GM10847 (cell line): Measurements from ENCODE around the gene ITGB3.

Experiments used
- POLR2A ChIP-seq: IDR thresholded peaks from 2 replicates; pipeline ENCODE4 v1.6.1; 2011; ENCODE audit not compliant: insufficient read length; ENCODE audit errors: extremely low read depth

The ITGB3 gene

GRCh38 chr17:47220531-47220999 lies 33.1 kb upstream of the ITGB3 start:
- no peak for TF ChIP-seq POLR2A

DNA sequence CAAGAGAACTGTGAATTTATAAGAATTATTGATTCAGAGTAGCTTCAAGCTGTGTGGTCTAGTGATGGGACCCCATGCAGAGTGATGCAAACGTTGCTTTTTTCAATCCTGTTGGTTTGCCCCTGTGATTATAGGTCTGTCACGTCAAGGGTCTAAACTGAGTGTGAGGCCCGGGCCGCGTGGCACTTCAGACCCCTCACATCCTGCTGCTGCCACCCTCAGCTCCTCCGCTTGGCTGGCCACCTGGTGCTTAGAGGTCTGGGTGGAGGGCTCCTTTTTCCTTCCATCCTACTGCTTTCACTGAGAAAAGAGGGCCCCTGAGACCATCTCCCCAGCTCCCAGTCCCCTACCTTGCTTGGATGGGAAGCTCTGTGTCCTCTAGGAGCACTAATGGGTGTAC lies 32.5 kb upstream of the ITGB3 start:
- TF ChIP-seq POLR2A = no peak

- no peak for TF ChIP-seq POLR2A
Measured at GRCh38 chr17:47222047-47222446, 31.6 kb upstream of the ITGB3 start.

DNA sequence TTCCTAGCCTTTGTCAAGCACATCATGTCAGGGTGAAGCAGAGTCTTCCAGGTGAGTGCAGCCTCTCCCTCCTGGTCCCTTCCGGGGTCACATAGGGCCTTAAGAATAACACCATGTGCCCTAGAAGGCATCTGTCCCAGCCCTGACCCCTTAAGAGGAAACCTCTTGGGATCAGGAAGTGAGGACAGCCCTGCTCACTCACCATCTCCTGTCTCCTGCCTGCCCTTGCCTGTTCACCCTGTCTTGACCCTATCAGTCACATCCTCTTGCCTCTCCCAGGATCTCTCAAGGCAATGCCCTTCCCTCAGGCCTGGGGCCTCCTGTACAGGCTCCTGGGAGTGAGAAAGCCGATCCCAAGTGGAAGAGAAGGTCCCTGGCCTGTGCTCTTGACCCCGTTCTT lies 30.6 kb upstream of the ITGB3 start:
- no peak for TF ChIP-seq POLR2A

DNA sequence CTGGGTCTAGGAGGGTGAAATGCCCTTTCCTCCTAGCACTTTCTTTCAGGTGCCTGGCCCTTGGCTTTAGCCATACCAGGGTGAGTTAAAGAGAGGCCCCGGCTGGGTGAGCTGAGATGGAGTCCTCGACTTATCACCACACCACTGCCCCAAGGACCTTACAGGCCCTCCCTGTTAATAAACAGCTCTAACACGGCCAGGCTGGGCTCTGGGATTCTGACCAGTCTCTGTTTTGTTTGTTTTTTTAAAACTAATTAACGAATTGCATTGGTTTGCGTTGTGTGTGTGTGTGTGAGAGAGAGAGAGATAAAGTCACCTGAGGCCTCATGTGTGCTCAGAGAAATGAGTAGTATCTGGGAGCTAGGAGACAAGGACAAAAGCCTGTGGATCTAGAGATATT lies 30.2 kb upstream of the ITGB3 start:
- TF ChIP-seq POLR2A = no peak

GRCh38 chr17:47224966-47225365 lies 28.7 kb upstream of the ITGB3 start:
- TF ChIP-seq POLR2A = no peak

GRCh38 chr17:47225436-47225858 lies 28.2 kb upstream of the ITGB3 start:
- no peak for TF ChIP-seq POLR2A

DNA sequence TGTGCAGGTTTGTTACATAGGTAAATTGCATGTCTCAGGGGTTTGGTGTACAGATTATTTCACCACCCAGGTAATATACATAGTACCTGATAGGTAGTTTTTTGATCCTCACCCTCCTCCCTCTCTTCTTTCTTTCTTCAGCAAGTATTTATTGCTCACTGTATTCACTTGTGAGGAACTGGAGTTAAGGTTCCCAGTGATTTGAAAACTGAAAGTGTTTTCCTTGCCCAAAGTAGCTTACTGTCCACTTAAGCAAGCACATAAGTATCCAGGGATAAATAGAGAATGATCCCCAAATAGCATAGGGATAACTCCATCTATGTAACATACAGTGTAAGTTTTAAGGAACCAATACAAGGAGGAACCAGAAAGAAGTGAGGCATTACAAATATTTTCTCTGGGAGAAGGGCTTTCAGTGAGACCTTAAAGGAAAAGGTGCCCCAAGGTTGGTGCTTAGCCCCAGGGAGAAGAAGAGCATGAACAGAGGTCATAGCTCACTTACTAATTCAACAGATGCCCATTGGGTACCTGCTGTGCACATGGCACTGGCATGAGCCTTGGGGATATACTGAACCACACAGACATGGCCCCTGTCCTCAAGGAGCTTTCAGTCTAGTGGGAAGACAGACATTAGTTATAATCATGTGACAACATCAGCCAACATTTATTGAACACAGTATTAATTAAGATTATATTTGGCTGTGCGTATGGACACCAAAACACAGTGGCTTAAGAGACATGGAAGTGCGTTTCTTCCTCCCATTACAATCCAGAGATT lies 27.5 kb upstream of the ITGB3 start:
- TF ChIP-seq POLR2A = no peak

DNA sequence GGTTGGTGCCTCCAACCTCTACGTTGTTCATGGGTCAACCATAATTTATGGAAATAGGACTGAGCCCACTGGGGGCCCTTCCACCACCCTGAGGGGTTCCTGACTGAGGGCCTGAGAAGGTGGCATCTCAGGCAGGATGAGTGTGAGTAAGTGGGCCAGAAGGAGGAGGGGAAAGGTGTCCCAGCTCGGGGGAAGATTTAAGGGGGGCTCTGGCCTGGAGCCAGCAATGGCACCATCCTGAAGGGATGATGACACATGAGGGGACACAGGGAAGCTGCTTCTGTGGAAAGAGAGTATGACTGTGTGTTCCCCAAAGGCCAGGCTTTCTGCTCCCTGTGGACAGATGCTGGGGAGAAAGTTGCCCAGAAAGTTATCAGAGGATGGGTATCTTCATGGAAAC lies 25.8 kb upstream of the ITGB3 start:
- TF ChIP-seq POLR2A = no peak

GRCh38 chr17:47229535-47230443 lies 23.8 kb upstream of the ITGB3 start:
- TF ChIP-seq POLR2A = no peak

GRCh38 chr17:47230864-47231263 lies 22.8 kb upstream of the ITGB3 start:
- TF ChIP-seq POLR2A = no peak

GRCh38 chr17:47231334-47231733 lies 22.3 kb upstream of the ITGB3 start:
- TF ChIP-seq POLR2A = no peak

- TF ChIP-seq POLR2A = no peak
Measured at GRCh38 chr17:47231866-47232265, 21.8 kb upstream of the ITGB3 start.

DNA sequence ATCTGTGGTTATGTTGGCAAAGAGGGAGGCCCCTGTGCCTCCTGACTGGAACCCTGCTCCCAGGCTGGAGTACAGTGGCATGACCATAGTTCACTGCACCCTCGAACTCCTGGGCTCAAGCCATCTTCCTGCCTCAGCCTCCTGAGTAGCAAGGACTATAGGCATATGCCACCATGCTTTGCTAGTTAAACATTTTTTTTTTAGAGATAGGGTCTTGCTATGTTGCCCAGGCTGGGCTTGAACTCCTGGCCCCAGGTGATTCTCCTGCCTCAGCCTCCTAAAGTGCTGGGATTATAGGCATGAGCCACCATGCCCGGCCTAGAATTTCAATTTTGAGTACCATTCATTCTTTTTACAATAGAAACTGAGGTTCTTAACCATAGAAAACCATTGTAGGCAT lies 21.2 kb upstream of the ITGB3 start:
- no peak for TF ChIP-seq POLR2A

DNA sequence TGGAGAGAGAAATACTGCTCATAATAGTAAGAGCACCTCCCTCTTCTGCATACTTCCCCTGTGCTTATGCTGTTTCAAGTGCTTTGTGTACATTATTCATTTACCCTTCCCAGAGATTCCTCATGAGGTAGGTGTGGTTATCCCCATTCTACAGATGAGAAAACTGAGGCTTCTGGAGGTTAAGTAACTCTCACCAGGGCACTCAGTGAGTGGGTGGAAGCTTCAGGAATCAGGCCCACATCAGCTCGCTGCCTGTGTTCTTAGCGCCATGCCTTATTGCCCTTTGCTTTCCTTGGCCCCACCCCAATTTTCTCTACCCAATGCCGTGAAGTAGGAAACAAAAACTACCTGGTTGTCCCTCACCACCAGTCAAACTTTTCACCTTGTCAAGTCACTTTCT lies 18.1 kb upstream of the ITGB3 start:
- TF ChIP-seq POLR2A = no peak

DNA sequence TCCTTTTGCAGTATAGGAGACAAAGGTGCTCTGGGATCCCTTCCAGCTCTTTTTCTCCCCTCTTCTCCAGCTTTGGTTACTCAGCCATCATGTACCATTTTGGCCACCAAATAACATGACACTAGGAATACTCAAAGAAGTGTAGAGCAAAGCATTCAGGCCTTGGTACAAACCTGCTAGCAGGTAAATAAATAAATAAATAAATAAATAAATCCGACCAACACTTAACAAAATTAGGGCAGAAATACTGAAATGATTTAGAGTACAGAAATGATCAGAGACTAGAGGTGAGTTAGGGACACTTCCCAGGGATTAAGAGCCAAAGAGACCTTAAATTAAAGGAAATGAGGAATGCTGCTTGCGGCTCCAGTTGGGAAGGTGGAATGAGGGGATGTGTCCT lies 17.7 kb upstream of the ITGB3 start:
- TF ChIP-seq POLR2A = no peak
